Smooth muscle cell (in vitro differentiated cells): ENCODE results near the gene MTRFR. TPM values are rescaled to one million over a fixed set of nuclear protein-coding genes. Genes with fewer than 3 reads are reported as not detected.

Experiments
- DNase-seq: peaks from one replicate; lab custom pipeline; 2025; ENCODE audit not compliant: unreplicated experiment; lab: John Stamatoyannopoulos, UW
- H2AFZ ChIP-seq: fragments of 200-600 bp; sonication (generic); 2 replicates; pipeline ENCODE4 v1.6.0; 2016; ENCODE audit warnings: antibody characterized with exemption, low read depth, mild to moderate bottlenecking
- H3F3A ChIP-seq: fragments of 200-600 bp; sonication (generic); 2 replicates; pipeline ENCODE4 v1.6.0; 2017; ENCODE audit warnings: antibody characterized with exemption, low read depth
- H3K27ac ChIP-seq: fragments of 200-600 bp; sonication (generic); 2 replicates; pipeline ENCODE4 v1.5.1; 2016; ENCODE audit warnings: low read depth, mild to moderate bottlenecking
- H3K27me3 ChIP-seq: fragments of 200-600 bp; sonication (generic); 2 replicates; pipeline ENCODE4 v1.6.1; 2016; ENCODE audit warnings: low read depth, mild to moderate bottlenecking
- H3K36me3 ChIP-seq: fragments of 200-600 bp; sonication (generic); 2 replicates; pipeline ENCODE4 v1.5.1; 2016; ENCODE audit warnings: low read depth
- H3K4me1 ChIP-seq: fragments of 200-600 bp; sonication (generic); 2 replicates; pipeline ENCODE4 v1.5.1; 2016; ENCODE audit warnings: low read depth
- H3K4me2 ChIP-seq: fragments of 200-600 bp; sonication (generic); 2 replicates; pipeline ENCODE4 v1.6.0; 2016; ENCODE audit warnings: mild to moderate bottlenecking
- H3K4me3 ChIP-seq: fragments of 200-600 bp; sonication (generic); 2 replicates; pipeline ENCODE4 v1.5.1; 2016; ENCODE audit warnings: mild to moderate bottlenecking
- H3K79me2 ChIP-seq: fragments of 200-600 bp; sonication (generic); 2 replicates; pipeline ENCODE4 v1.6.0; 2016; ENCODE audit warnings: low read depth, mild to moderate bottlenecking
- H3K9ac ChIP-seq: fragments of 200-600 bp; sonication (generic); 2 replicates; pipeline ENCODE4 v1.6.0; 2016; ENCODE audit warnings: low read depth
- H3K9me3 ChIP-seq: fragments of 200-600 bp; sonication (generic); replicated peaks from 2 replicates; pipeline ENCODE4 v1.5.1; 2016; ENCODE audit warnings: low read depth
- H4K20me1 ChIP-seq: fragments of 200-600 bp; sonication (generic); 2 replicates; pipeline ENCODE4 v1.6.0; 2016; ENCODE audit warnings: low read depth
- WGBS: methylation state at CpG from one replicate; pipeline ENCODE4 v1.1.7; 2016; ENCODE audit warnings: low lambda C conversion rate; 5-methylcytosine and 5-hydroxymethylcytosine counted together
- polyA plus RNA-seq: library from polyadenylated mRNA; unstranded; fragments of >200 nt; fragmentation: Nextera tagmentation; extraction: Ambion mirVana; gene quantifications from 2 replicates; pipeline ENCODE4 v1.2.1, GENCODE V29; 2016
- total RNA-seq: library from RNA; depleted of rRNA; stranded (reverse); fragments of >200 nt; gene quantifications from 2 replicates; pipeline ENCODE4 v1.2.3, GENCODE V29; 2014
- TF ChIP-seq, protein P1 (sequence below): fragments of 200-600 bp; sonication (generic); IDR thresholded peaks from 2 replicates; pipeline ENCODE4 v1.5.1; 2017; ENCODE audit warnings: borderline replicate concordance, mild to moderate bottlenecking, antibody characterized with exemption; ENCODE audit not compliant: insufficient read depth, poor library complexity, severe bottlenecking

MTRFR gene
- total and polyA plus RNA-seq, 2 experiments from 2014 or later: 9.8 to 14.5 TPM

DNA sequence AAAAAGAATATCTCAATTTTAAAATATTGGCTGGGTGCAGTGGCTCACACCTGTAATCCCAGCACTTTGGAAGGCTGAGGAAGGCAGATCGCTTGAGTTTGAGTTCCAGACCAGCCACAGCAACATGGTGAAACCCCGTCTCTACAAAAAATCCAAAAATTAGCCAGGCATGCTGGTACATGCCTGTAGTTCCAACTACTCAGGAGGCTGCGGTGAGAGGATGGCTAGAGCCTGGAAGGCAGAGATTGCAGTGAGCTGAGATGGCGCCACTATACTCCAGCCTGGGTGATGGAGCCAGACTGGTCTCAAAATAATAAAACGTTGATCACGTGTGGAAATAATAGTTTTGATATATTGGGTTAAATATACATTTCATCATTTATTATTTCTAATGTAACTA is 5.7 kb downstream of the MTRFR start:
- Histone ChIP-seq H2AFZ (no peak overlapping the region), H3K4me3 (no peak overlapping the region), H3K9me3 (no peaks in the 10 kb centered on the region), H3K9ac (no peak overlapping the region), H3K4me1 (peaks cover 9% of the 10 kb centered on the region), H3K36me3 (no peaks in the 10 kb centered on the region), H3F3A (peaks cover 6% of the 10 kb centered on the region), H3K4me2 (no peak overlapping the region), H3K79me2 (peaks cover 40% of the 10 kb centered on the region), H3K27ac (no peak overlapping the region), H3K27me3 (no peaks in the 10 kb centered on the region), H4K20me1 (peaks cover 9% of the 10 kb centered on the region)
- DNase-seq: no peak
- TF ChIP-seq, protein P1, sequence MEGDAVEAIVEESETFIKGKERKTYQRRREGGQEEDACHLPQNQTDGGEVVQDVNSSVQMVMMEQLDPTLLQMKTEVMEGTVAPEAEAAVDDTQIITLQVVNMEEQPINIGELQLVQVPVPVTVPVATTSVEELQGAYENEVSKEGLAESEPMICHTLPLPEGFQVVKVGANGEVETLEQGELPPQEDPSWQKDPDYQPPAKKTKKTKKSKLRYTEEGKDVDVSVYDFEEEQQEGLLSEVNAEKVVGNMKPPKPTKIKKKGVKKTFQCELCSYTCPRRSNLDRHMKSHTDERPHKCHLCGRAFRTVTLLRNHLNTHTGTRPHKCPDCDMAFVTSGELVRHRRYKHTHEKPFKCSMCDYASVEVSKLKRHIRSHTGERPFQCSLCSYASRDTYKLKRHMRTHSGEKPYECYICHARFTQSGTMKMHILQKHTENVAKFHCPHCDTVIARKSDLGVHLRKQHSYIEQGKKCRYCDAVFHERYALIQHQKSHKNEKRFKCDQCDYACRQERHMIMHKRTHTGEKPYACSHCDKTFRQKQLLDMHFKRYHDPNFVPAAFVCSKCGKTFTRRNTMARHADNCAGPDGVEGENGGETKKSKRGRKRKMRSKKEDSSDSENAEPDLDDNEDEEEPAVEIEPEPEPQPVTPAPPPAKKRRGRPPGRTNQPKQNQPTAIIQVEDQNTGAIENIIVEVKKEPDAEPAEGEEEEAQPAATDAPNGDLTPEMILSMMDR: no peak
- WGBS: 84% methylated on average over 6 of the region's 6 CpGs

DNA sequence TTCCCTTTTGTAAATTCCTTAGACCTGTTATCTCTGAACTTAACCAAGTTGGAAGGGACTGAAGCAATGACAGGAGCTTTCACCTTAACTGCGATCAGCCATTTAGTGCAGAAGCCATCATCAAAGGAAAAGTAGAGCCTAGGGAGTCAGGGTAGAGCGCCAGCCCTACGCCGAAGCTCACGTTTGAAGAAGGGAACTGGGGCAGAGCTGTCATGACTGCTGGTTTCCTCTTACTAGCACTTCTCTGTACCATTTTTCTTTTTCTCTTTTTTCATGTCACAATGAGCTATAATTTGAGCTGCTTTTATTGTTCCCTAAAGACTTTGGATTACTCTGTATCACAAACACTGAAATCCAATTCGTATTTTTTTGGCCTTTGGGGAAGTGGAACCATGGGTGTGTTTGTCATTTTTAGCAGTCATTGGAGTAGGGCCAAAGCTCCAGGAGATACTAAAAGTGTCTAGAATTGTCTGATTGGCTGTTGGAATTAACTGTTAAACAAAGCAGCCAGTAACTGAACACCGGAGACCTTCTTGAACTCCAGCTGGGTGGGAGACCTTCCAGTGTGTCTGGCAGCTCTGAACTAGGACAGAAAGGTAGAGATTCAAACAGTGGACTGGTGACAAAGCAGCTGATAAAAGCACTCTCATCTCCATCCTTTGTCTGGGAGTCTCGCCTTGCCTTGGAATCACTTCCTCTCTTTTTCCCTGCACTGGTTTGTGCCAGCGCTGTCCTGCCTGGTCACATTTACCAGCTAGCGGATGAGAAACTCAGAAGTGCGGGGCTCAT is 9.1 kb downstream of the MTRFR start:
- no peaks in the 10 kb centered on the region for H3K27me3 ChIP-seq
- TF ChIP-seq, protein P1: no peak
- H3K9ac ChIP-seq: no peak overlapping the region
- no peaks in the 10 kb centered on the region for H3K9me3 ChIP-seq
- no peak overlapping the region for H3K27ac ChIP-seq
- 77% methylated on average over 11 of the region's 11 CpGs for WGBS
- H2AFZ ChIP-seq: no peak overlapping the region
- no peaks in the 10 kb centered on the region for H3K36me3 ChIP-seq
- H3K4me3 ChIP-seq: no peak overlapping the region
- H3K79me2 ChIP-seq: peaks cover 44% of the 10 kb centered on the region
- no peak for DNase-seq
- no peaks in the 10 kb centered on the region for H3K4me1 ChIP-seq
- H3F3A ChIP-seq: peaks cover 3% of the 10 kb centered on the region
- H4K20me1 ChIP-seq: peaks cover 21% of the 10 kb centered on the region
- H3K4me2 ChIP-seq: no peak overlapping the region

DNA sequence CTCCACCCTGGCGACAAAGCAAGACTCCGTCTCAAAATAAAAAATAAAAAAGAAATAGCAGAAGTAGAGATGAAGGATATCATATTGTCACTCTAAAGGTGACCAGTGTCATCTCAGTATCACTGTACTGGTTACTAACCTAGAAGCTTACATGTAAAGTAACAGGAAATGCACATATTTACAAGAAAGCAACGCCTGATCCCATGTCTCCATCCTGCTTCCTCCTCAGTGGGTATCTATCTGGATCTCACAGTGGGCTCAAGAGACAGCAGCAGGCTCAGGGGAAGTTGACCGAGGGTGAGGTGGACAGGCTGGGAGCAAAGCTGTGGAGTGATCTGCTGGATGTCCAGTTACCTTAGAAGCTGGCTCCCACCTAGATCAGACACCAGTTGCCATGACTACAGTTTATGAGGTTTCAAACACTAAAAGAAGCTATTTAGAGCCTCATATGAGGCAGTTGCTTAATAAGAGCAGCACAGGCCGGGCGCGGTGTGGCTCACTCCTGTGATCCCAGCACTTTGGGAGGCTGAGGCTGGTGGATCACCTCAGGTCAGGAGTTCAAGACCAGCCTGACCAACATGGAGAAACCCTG is 10.5 kb downstream of the MTRFR start:
- peaks cover 13% of the 10 kb centered on the region for H4K20me1 ChIP-seq
- 80% methylated on average over 7 of the region's 7 CpGs for WGBS
- DNase-seq: no peak

More for the DNA sequence above, 10.5 kb downstream of the MTRFR start:
- Histone ChIP-seq H3K27ac (no peak overlapping the region), H3F3A (no peaks in the 10 kb centered on the region), H3K4me1 (no peaks in the 10 kb centered on the region), H3K4me2 (no peak overlapping the region), H3K27me3 (no peaks in the 10 kb centered on the region), H3K4me3 (no peak overlapping the region), H3K9me3 (no peaks in the 10 kb centered on the region), H3K36me3 (no peaks in the 10 kb centered on the region), H3K9ac (no peak overlapping the region), H3K79me2 (peaks cover 58% of the 10 kb centered on the region), H2AFZ (no peak overlapping the region)
- TF ChIP-seq, protein P1: no peak
